ENCODE data around the gene CASP10.

The CASP10 gene

GRCh38 chr2:201263779-201264178 is 80.8 kb downstream of the CASP10 start:
- peaks cover 19% of the 10 kb centered on the region for H3K4me1 Mint-ChIP-seq
- H3K36me3 Mint-ChIP-seq (ENCODE audit: low read depth) = no peaks in the 10 kb centered on the region
- no peak for TF ChIP-seq CTCF (IDR thresholded peaks at IDR 0.05; ENCODE audit: unreplicated experiment in 3 of 3)
- no peaks in the 10 kb centered on the region for H3K27me3 Mint-ChIP-seq (ENCODE audit: low read depth)
- H3K4me3 Mint-ChIP-seq = no peak overlapping the region
- H3K9me3 Mint-ChIP-seq = no peaks in the 10 kb centered on the region
- H3K27ac Mint-ChIP-seq = no peak overlapping the region

- Mint-ChIP-seq H3K9me3 (no peaks in the 10 kb centered on the region), H3K36me3 (ENCODE audit: low read depth) (no peaks in the 10 kb centered on the region), H3K27ac (no peak overlapping the region), H3K4me3 (no peak overlapping the region), H3K4me1 (peaks cover 17% of the 10 kb centered on the region), H3K27me3 (ENCODE audit: low read depth) (no peaks in the 10 kb centered on the region)
- no peak for TF ChIP-seq CTCF (IDR thresholded peaks at IDR 0.05; ENCODE audit: unreplicated experiment in 3 of 3)
These were observed 81.7 kb downstream of the CASP10 start for GRCh38 chr2:201264472-201265173.

- H3K9me3 Mint-ChIP-seq = no peaks in the 10 kb centered on the region
- H3K4me1 Mint-ChIP-seq = peaks cover 15% of the 10 kb centered on the region
- no peaks in the 10 kb centered on the region for H3K36me3 Mint-ChIP-seq (ENCODE audit: low read depth)
- H3K27ac Mint-ChIP-seq = no peak overlapping the region
- H3K27me3 Mint-ChIP-seq (ENCODE audit: low read depth) = no peaks in the 10 kb centered on the region
- H3K4me3 Mint-ChIP-seq = no peak overlapping the region
- no peak for TF ChIP-seq CTCF (IDR thresholded peaks at IDR 0.05; ENCODE audit: unreplicated experiment in 3 of 3)
These were observed 83.7 kb downstream of the CASP10 start for GRCh38 chr2:201266629-201267028.

GRCh38 chr2:201267278-201268030 is 84.5 kb downstream of the CASP10 start:
- H3K4me1 Mint-ChIP-seq = peaks cover 10% of the 10 kb centered on the region
- no peak for TF ChIP-seq CTCF (IDR thresholded peaks at IDR 0.05; ENCODE audit: unreplicated experiment in 3 of 3)
- H3K36me3 Mint-ChIP-seq (ENCODE audit: low read depth) = no peaks in the 10 kb centered on the region
- H3K9me3 Mint-ChIP-seq = no peaks in the 10 kb centered on the region
- no peak overlapping the region for H3K4me3 Mint-ChIP-seq
- H3K27ac Mint-ChIP-seq = no peak overlapping the region
- H3K27me3 Mint-ChIP-seq (ENCODE audit: low read depth) = no peaks in the 10 kb centered on the region

- Mint-ChIP-seq H3K4me1 (no peaks in the 10 kb centered on the region), H3K4me3 (no peak overlapping the region), H3K9me3 (no peaks in the 10 kb centered on the region)
These were observed 86.8 kb downstream of the CASP10 start for GRCh38 chr2:201269764-201270163.

More at GRCh38 chr2:201269764-201270163, 86.8 kb downstream of the CASP10 start:
- Mint-ChIP-seq H3K27me3 (ENCODE audit: low read depth) (no peaks in the 10 kb centered on the region), H3K36me3 (ENCODE audit: low read depth) (no peaks in the 10 kb centered on the region), H3K27ac (no peak overlapping the region)
- TF ChIP-seq CTCF (IDR thresholded peaks at IDR 0.05; ENCODE audit: unreplicated experiment in 3 of 3) = no peak

Measured in nephron (organoid).